Hematopoietic multipotent progenitor cell treated with erythropoietin and hydrocortisone succinate and interleukin-3 and kit ligand, for 8 days (in vitro differentiated cells): ENCODE data around the gene PARK7.

ENCODE experiments used
- DNase-seq: peaks from one replicate; pipeline ENCODE4 v3.0.0-alpha.2; 2015

The PARK7 gene

GRCh38 chr1:7985851-7986612, 24.5 kb downstream of the PARK7 start:
- no peak for DNase-seq

DNA sequence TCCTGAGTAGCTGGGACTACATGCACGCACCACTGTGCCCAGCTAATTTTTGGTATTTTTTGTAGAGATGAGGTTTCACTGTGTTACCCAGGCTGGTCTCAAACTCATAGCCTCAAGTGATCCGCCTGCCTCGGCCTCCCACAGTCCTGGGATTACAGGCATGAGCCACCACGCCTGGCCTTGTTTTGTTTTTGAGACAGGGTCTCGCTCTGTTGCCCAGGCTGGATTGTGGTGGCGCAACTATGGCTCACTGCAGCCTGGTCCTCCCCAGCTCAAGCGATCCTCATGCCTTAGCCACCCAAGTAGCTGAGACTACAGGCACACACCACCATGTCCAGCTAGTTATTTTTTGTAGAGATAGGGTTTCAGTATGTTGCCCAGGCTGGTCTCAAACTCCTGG, 26.0 kb downstream of the PARK7 start:
- no peak for DNase-seq

DNA sequence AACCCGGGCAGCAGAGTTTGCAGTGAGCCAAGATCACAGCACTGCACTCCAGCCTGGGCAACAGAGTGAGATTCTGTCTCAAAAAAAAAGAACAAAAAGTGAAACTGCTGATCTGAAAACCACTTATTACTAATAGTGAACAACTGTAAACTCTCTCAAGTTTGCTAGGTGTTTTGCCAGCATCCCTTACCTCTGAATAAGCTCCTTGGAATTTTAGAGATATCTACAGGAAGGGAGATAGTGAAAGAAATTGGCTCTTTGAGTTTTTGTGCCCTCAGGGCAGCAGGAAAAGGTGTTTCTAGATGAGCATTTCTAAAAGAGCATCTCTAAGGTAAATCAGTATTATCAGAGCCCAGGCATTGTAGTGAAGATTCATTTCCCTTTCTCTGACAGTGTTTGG, 27.1 kb downstream of the PARK7 start:
- no peak for DNase-seq

DNA sequence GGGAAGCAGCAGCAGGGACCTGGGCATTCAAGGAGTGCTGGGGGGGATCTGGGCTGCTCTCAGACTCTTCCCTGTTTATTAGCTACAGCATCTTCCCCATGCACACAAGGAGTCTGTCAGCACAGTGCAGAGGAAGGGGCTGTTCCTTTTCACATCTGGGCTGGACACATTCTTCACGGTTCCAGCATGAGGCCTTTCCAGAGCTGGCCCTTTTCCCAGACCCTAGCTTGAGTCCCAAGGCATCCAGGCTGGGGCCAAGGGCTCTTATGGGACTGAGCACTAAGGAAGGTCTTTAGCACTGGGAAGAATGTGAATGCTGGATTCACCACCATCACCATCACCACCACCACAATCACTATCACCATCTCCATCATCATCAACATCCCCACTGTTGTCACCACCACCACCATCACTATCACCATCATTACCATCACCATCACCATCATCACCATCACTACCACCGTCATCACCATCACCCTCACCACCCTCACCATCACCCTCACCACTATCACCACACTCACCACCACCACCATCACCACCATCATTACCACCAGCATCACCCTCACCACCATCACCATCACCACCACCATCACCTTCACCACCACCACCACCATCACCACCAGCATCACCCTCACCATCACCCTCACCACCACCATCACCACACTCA, 28.4 kb downstream of the PARK7 start:
- DNase-seq = no peak

DNA sequence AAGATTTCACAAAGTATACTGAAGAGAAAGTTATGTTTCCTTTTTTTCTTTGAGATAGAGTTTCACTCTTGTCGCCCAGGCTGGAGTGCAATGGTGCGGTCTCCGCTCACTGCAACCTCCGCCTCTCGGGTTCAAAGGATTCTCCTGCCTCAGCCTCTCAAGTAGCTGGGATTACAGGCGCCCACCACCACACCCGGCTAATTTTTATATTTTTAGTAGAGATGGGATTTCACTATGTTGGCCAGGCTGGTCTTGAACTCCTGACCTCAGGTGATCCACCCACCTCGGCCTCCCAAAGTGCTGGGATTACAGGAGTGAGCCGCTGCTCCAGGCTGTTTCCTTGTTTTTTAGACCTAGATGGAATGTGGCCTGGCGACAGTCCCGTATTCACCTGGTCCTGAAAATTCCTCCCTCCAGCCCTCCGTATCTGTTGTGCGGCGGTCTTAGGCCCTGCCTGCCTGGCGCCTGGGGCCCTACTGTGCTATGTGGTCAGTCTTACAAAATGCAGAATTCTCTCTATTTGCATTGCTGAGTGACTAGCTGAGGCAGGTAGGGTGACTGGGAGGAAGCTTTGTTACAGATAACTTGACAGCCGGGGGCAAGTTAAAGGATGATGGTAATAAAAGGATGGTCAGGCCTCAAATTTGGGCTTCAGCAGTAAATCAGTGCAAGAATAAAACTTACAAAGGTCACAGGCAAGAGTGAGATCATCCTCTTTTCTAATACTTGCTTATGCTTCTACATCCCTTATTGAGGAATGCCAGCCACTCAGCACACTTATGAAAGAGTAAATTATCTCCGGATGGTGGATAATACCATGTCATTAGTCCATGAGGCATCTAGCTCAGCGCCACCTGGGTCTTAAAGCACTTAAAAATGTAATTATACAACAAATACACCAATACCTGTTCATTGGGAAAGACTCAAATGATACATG, 30.3 kb downstream of the PARK7 start:
- DNase-seq = no peak

- no peak for DNase-seq
Observed at GRCh38 chr1:7992885-7993284, 31.4 kb downstream of the PARK7 start.

GRCh38 chr1:7993593-7994479, 32.3 kb downstream of the PARK7 start:
- DNase-seq = no peak

DNA sequence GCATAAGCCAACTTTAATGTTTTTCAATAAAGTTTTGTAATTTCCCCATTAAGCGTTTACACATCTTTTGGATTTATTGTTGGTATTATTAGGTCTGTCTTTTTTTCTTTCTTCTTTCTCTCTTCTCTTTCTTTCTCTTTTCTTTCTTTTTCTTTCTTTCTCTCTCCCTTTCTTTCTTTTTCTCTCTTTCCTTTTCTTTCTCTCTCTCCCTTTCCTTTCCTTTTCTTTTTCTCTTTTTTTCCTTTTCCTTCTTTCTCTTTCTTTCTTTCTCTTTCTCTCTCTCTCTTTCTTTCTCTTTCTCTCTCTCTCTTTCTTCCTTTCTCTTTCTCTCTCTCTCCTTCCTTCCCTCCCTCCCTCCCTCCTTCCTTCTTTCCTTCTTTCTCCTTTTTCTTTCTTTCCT, 33.3 kb downstream of the PARK7 start:
- no peak for DNase-seq

GRCh38 chr1:7995437-7995836, 33.9 kb downstream of the PARK7 start:
- no peak for DNase-seq

DNA sequence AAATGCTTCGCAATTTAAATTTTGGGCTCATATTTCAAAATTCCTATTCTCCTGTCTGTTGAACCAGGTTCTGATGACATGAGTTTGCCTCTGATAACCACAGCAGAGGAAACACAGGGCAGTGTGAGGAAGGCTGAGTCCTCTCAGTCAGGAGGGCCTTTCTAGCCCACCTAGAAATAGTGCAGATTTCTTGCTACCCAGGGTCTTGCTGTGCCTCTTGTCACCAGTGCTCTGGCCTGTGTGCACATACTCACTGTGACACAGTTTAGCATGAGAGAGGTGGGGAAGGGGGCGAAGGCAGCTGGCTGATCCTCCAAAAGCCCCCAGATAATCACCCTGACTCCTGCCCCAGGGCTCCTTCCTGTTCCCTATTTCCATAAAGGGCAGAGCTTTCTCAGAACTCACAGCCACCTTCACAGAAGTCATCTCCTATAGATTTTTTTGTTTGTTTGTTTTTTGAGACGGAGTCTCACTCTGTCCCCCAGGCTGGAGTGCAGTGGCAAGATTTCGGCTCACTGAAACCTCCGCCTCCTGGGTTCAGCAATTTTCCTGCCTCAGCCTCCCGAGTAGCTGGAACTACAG, 40.9 kb downstream of the PARK7 start:
- DNase-seq = no peak

GRCh38 chr1:8002921-8003320, 41.4 kb downstream of the PARK7 start:
- DNase-seq = no peak

GRCh38 chr1:8003438-8004112, 42.1 kb downstream of the PARK7 start:
- DNase-seq = no peak

DNA sequence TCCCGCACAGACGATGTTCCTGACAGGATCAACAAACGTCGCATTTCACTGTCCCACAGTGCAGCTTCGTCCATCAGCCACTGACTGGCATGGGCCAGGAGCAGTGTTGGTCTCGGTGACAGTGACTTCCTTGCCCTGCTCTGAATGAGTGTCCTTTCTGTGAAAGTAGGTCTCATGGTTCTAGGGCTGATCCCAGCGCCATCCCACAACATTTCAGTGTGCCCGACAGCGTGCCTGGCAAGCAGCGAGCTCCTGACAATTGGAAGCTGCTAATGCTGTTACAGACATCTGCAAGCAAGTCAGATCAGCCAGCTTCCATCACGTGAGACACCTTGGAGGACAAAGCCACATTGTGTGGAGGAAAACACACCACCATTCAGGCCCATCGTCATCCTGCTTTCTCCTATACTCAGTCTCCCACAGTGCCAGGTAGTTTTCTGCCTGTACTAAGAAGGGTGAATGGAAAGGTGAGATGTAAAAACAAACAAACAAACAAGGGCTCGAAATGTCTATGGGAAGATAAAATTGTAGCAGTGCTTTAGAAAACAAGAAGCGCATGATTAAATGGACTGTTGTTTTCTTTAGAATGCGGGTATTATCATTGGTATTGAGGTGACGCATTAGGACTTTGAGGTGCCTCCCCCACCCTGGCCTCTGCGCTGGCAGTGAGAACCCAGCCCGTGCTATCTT, 42.7 kb downstream of the PARK7 start:
- no peak for DNase-seq

DNA sequence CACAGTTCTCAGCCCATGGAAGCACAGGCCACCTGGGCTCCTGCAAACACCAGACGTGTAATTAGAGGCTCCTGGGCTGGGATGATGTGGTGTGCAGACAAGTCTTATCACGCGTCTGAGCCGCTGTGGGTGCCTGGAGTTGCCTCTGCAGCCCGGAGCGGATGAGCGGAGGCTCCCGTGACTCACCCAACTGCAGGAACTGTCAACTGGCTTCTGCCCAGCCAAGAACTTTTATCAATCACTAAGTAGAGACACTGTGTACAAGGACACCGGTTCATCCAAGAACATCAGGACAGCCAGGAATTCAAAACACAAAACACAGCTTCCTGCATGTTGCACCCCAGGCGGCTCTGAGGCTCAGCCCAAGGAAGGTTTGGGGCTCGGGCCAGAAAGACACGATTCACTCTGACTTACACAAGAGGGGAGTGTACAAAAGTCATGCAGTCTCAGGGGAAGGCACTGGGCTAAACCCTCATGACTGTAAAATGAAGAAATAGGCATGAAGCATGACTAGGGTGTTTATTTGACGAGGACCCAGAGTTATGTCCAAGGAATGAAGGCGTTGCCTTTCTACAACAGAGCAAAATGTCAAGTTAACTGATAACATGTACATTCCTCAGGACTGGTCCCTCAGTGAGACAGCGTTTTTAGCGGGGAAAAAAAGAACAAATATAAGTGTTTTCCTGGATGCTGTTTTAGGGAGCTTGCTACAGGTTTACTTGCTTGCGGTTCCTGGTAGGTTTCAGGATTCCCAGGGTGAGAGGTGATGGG, 43.5 kb downstream of the PARK7 start:
- DNase-seq = peak; percentile 94

- no peak for DNase-seq
Observed at GRCh38 chr1:8006037-8006963, 44.8 kb downstream of the PARK7 start.

DNA sequence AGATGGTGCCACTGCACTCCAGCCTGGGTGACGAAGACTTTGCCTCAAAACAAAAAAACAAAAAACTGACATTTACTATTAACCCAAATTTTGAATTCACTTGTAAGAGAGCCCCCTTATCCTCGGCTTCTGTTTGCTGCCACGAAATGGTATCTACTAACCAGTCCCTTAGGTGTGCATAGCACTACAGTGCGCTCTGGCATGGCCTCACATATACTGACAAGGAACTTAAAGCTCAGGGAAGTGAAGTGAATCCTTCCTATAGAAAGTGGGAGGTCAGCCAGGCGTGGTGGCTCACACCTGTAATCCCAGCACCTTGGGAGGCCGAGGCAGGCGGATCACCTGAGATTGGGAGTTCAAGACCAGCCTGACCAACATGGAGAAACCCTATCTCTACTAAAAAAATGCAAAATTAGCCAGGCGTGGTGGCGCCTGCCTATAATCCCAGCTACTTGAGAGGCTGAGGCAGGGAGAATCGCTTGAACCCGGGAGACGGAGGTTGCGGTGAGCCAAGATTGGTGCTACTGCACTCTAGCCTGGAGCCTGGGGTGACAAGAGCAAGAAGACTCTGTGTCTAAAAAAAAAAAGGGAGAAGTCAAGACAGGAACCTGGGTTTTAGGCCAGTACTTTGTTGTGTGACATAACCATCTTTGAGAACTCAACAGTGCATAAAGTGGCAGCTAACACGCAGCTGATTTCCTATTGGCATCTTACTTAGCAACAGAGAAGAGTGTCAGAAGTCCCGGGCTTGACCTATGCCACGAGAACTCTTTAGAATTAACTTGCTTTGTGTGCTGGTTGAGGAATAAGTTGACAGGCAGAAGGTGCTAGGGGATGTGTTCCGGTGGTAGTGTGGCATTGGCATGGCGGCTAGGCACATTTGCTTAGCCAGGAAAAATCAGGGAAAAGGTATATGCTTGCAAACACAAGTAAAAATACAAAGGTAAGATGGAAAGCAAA, 47.8 kb downstream of the PARK7 start:
- DNase-seq = no peak

- no peak for DNase-seq
Observed at GRCh38 chr1:8010080-8010664, 48.7 kb downstream of the PARK7 start.
